HUES6 (cell line): ENCODE measurements around the gene HACE1.

Source experiments
- H3K27ac ChIP-seq: 2 replicates; pipeline ENCODE4 v1.7.0; 2013; ENCODE audit warnings: low read depth, mild to moderate bottlenecking, low read length, inconsistent platforms
- H3K27me3 ChIP-seq: 2 replicates; pipeline ENCODE4 v1.6.1; 2013; ENCODE audit warnings: low read length; ENCODE audit not compliant: control insufficient read depth, insufficient read depth
- H3K36me3 ChIP-seq: 2 replicates; pipeline ENCODE4 v1.6.1; 2013; ENCODE audit warnings: low read length; ENCODE audit not compliant: control insufficient read depth, insufficient read depth
- H3K4me1 ChIP-seq: 2 replicates; pipeline ENCODE4 v1.6.1; 2013; ENCODE audit warnings: low read length; ENCODE audit not compliant: control insufficient read depth, insufficient read depth
- H3K4me3 ChIP-seq: 2 replicates; pipeline ENCODE4 v1.5.1; 2013; ENCODE audit warnings: low read depth, low read length
- H3K9ac ChIP-seq: one replicate; pipeline ENCODE4 v1.6.1; 2013; ENCODE audit warnings: mild to moderate bottlenecking, low read length
- H3K9me3 ChIP-seq: 2 replicates; pipeline ENCODE4 v1.6.1; 2013; ENCODE audit warnings: low read depth, low read length; ENCODE audit not compliant: control insufficient read depth, insufficient read depth

Gene HACE1

DNA sequence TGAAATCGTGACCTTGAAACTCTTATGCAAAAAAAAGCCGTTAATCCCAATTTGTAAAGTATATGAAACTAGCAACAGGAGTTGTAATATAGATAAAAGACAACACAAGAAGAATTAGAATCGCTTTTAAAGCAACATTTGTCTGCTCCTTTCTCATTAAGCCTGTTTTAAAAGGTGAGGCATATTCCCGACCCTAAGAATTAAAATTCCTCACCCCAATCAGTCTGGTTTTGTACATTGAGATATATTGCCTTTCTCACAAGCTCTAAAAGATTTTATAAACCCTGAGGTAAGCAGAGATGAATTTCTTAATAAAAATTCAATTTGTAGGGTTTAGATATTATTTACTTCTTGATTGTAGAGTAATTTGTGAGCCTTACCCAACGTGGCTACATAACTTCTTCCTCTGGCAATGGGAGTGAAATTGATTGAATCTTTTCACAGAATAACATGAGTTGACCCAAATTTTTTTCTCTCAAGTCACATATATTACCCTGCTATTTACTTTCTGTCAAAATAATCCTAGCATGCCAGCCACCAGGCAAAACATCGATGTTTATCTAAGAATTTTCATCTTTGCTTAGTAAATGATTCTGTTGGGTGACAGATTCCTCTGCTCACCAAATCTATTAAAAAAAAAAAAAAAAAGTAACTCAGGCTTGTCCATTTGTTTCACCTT lies 173.7 kb downstream of the HACE1 start:
- Histone ChIP-seq H3K4me3 (no peak overlapping the region), H3K36me3 (no peaks in the 10 kb centered on the region), H3K27me3 (no peaks in the 10 kb centered on the region), H3K4me1 (peaks cover 17% of the 10 kb centered on the region; the same call in 1 of the 2 replicates), H3K27ac (no peak overlapping the region), H3K9me3 (peaks cover 2% of the 10 kb centered on the region; the same call in 1 of the 2 replicates), H3K9ac (no peak overlapping the region)

DNA sequence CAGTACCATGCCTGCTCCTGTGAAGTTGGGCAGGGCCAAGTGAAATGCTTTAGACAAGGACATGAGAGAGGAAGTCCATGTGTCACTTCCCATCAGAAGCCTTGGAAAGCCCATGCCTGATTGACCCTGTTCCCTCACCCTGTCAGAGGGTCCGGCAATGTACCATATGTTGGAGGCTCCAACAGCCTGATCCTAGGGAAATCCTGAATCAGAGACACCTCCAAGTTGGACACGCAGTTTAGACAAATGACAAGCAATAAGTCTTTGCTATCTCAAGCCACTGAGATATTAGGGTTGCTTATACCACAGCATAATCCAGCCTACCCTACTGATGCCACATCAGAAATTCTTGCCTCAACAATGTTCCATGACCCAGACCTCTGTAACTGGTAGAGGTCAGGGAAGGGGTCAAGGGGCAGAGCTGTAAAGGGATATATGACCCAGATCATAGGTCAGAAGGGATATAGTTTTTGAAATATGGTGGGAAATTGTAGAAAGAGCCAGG lies 174.8 kb downstream of the HACE1 start:
- H3K27ac ChIP-seq = no peak overlapping the region
- H3K4me3 ChIP-seq = no peak overlapping the region
- H3K36me3 ChIP-seq = no peaks in the 10 kb centered on the region
- no peak overlapping the region for H3K9ac ChIP-seq
- peaks cover 2% of the 10 kb centered on the region for H3K9me3 ChIP-seq
- peaks cover 13% of the 10 kb centered on the region; the same call in 1 of the 2 replicates for H3K4me1 ChIP-seq
- H3K27me3 ChIP-seq = no peaks in the 10 kb centered on the region

DNA sequence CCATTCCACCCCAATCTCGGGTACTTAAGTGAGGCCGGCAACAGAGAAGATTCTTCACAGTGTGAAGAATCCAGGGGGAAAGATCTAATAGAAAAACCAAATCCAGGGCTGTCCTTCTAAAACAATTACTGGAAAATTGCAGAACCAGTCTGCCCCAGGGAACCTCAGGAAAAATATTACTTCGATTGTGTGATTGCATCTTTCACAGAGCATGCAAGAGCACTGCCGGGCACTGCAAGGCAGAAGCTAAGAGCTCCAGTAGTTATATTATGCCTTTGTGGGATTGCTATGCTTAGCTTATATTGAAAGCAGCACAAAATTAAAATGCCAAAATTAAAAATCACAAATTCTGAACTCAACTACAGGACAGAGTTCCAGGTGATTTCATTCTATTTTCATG lies 175.9 kb downstream of the HACE1 start:
- Histone ChIP-seq H3K4me1 (peaks cover 7% of the 10 kb centered on the region; the same call in 1 of the 2 replicates), H3K9ac (no peak overlapping the region), H3K9me3 (peaks cover 8% of the 10 kb centered on the region), H3K27ac (no peak overlapping the region), H3K27me3 (no peaks in the 10 kb centered on the region), H3K4me3 (no peak overlapping the region), H3K36me3 (no peaks in the 10 kb centered on the region)

GRCh38 chr6:104682722-104683643 lies 176.7 kb downstream of the HACE1 start:
- H3K27ac ChIP-seq = no peak overlapping the region
- no peaks in the 10 kb centered on the region for H3K27me3 ChIP-seq
- no peaks in the 10 kb centered on the region for H3K36me3 ChIP-seq
- peaks cover 7% of the 10 kb centered on the region; the same call in 1 of the 2 replicates for H3K4me1 ChIP-seq
- peaks cover 8% of the 10 kb centered on the region for H3K9me3 ChIP-seq
- no peak overlapping the region for H3K4me3 ChIP-seq
- no peak overlapping the region for H3K9ac ChIP-seq

DNA sequence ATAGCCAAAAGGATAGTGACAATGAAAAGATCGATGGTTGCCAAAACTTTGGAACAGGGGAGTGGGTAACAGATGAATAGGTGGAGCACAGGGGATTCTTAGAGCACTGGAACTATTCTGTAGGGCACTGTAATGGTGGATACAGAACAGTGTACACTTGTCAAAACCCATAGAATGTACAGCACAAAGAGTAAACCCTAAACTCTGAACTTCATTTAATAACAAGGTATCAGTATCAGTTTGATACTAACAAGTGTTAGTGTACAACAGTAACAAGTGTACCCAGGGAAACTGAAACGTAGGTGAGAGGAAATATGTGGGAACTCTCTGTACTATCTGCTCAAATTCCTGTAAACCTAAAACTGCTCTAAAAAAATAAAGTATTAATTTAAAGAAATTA lies 179.2 kb downstream of the HACE1 start:
- Histone ChIP-seq H3K27ac (no peak overlapping the region), H3K4me1 (no peaks in the 10 kb centered on the region), H3K9ac (no peak overlapping the region), H3K4me3 (no peak overlapping the region), H3K36me3 (no peaks in the 10 kb centered on the region), H3K9me3 (peaks cover 8% of the 10 kb centered on the region), H3K27me3 (no peaks in the 10 kb centered on the region)

GRCh38 chr6:104679971-104680370 lies 179.7 kb downstream of the HACE1 start:
- Histone ChIP-seq H3K36me3 (no peaks in the 10 kb centered on the region), H3K9me3 (peaks cover 8% of the 10 kb centered on the region), H3K27me3 (no peaks in the 10 kb centered on the region), H3K4me3 (no peak overlapping the region), H3K4me1 (no peaks in the 10 kb centered on the region), H3K27ac (no peak overlapping the region), H3K9ac (no peak overlapping the region)
